Breast epithelium (tissue), 4 donors: ENCODE data around the gene FXYD1. TPM values are rescaled to one million over a fixed set of nuclear protein-coding genes. Genes with fewer than 3 reads are reported as not detected.
A peak's percentile ranks its signal among the peaks of the same experiment; 100 is the strongest.
"Not testable (repeated sequence)": the region's sequence is repeated elsewhere in the genome, so short reads cannot be mapped to it uniquely, and the experiment has no call there.

Source experiments
- DNase-seq, 2 donors: peaks; one replicate each; pipeline ENCODE4 v3.0.0-alpha.2; 2019; ENCODE audit warnings: low spot score in 2 of 2
- H3K27ac ChIP-seq, 2 donors: fragments of 200-600 bp; sonication (generic) in 1 of 2; one replicate each; pipeline ENCODE4 v1.5.1; 2016 to 2019; ENCODE audit warnings: mild to moderate bottlenecking in 1 of 2
- H3K27me3 ChIP-seq, 2 donors: fragments of 200-600 bp; sonication (generic) in 1 of 2; one replicate each; pipeline versions ENCODE4 v1.5.1 to v1.6.0; 2017 to 2019; ENCODE audit warnings: control low read depth in 1 of 2, mild to moderate bottlenecking in 1 of 2
- H3K36me3 ChIP-seq: fragments of 200-600 bp; one replicate; pipeline ENCODE4 v1.5.1; 2019
- H3K4me1 ChIP-seq, 2 donors: fragments of 200-600 bp; sonication (generic); one replicate each; pipeline ENCODE4 v1.5.1; 2016 to 2019; ENCODE audit warnings: control low read depth in 1 of 2
- H3K4me3 ChIP-seq, 3 donors: fragments of 200-600 bp; sonication (generic); 1 replicate in 2 of 3; 2 replicates in 1 of 3; pipeline ENCODE4 v1.5.1; 2016 to 2019; ENCODE audit warnings: mild to moderate bottlenecking in 3 of 3, moderate library complexity in 2 of 3
- H3K9me3 ChIP-seq, 2 donors: fragments of 200-600 bp; sonication (generic) in 1 of 2; one replicate each; pipeline ENCODE4 v1.5.1; 2016 to 2019; ENCODE audit warnings: control low read depth in 1 of 2
- POLR2A ChIP-seq: fragments of 450-650 bp; IDR thresholded peaks from one replicate; pipeline ENCODE4 v1.6.1; 2016; ENCODE audit warnings: antibody characterized with exemption, mild to moderate bottlenecking, moderate library complexity
- POLR2AphosphoS5 ChIP-seq, 3 donors: sonication (generic); formaldehyde crosslinking; IDR thresholded peaks; one replicate each; pipeline ENCODE4 v1.6.1; 2017; ENCODE audit warnings: antibody characterized with exemption in 3 of 3
- intact Hi-C: fragments of 100-400 bp; cut with DNase I; formaldehyde crosslinking; loops from one replicate; pipeline ENCODE4 v1.15.1; 2023; ENCODE audit warnings: low total_unique reads
- total RNA-seq, 3 donors: library from RNA; depleted of rRNA; stranded (reverse); fragments of >200 nt; gene quantifications; one replicate each; pipeline ENCODE4 v1.1.0, GENCODE V29; 2016
- TF ChIP-seq, protein P1 (sequence below), 3 donors: fragments of 450-650 bp; IDR thresholded peaks; one replicate each; pipeline ENCODE4 v1.5.1; 2016 to 2017; ENCODE audit warnings: antibody characterized with exemption in 3 of 3, mild to moderate bottlenecking in 3 of 3, moderate library complexity in 3 of 3

The FXYD1 gene
- total RNA-seq, 3 donors from 2014 or later = 15.5 to 75.5 (median 34.7) TPM

- intact Hi-C loops = no loop called here
- no peaks in the 10 kb centered on the region for H3K9me3 ChIP-seq
- H3K27me3 ChIP-seq = no peaks in the 10 kb centered on the region
- H3K4me1 ChIP-seq = peaks cover 13 to 30% of the 10 kb centered on the region in 2 donors
- TF ChIP-seq, protein P1, sequence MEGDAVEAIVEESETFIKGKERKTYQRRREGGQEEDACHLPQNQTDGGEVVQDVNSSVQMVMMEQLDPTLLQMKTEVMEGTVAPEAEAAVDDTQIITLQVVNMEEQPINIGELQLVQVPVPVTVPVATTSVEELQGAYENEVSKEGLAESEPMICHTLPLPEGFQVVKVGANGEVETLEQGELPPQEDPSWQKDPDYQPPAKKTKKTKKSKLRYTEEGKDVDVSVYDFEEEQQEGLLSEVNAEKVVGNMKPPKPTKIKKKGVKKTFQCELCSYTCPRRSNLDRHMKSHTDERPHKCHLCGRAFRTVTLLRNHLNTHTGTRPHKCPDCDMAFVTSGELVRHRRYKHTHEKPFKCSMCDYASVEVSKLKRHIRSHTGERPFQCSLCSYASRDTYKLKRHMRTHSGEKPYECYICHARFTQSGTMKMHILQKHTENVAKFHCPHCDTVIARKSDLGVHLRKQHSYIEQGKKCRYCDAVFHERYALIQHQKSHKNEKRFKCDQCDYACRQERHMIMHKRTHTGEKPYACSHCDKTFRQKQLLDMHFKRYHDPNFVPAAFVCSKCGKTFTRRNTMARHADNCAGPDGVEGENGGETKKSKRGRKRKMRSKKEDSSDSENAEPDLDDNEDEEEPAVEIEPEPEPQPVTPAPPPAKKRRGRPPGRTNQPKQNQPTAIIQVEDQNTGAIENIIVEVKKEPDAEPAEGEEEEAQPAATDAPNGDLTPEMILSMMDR (IDR thresholded peaks at IDR 0.05) = no peak
- TF ChIP-seq POLR2A (no peak), POLR2AphosphoS5 (IDR thresholded peaks at IDR 0.05) (no peak)
- peak overlapping the region; percentile 86 to 97 for H3K27ac ChIP-seq
- peak overlapping the region in 2 of 3 donors; percentile 15 to 44 for H3K4me3 ChIP-seq
- no peak for DNase-seq
- no peaks in the 10 kb centered on the region for H3K36me3 ChIP-seq
Observed at GRCh38 chr19:35125749-35126623, 12.6 kb upstream of the FXYD1 start.

DNA sequence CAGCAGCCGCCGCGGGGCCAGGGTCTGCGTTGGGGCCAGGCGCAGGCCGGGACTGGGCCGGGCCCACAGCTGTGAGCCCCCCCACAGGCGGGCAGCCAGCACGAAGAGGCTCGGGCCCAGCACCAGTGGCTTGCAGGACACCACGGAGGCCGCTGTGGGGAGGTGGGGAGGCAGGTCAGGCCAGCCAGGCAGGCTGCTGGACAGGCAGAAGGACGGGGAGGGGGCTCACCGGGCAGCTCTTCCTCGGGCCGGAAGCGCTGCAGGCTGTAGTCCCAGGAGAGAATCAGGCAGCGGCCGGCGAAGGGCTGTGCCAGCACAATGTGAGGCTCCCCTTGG lies 12.0 kb upstream of the FXYD1 start:
- no peak for DNase-seq
- Histone ChIP-seq H3K4me3 (peak overlapping the region in 2 of 3 donors; percentile 15 to 44), H3K36me3 (no peaks in the 10 kb centered on the region), H3K9me3 (no peaks in the 10 kb centered on the region), H3K27ac (peak overlapping the region; percentile 19 to 97), H3K27me3 (no peaks in the 10 kb centered on the region), H3K4me1 (peaks cover 13 to 30% of the 10 kb centered on the region in 2 donors)
- intact Hi-C loops = no loop called here
- TF ChIP-seq, protein P1 (IDR thresholded peaks at IDR 0.05) = no peak
- TF ChIP-seq POLR2A = no peak
- TF ChIP-seq POLR2AphosphoS5 (IDR thresholded peaks at IDR 0.05) = no peak

DNA sequence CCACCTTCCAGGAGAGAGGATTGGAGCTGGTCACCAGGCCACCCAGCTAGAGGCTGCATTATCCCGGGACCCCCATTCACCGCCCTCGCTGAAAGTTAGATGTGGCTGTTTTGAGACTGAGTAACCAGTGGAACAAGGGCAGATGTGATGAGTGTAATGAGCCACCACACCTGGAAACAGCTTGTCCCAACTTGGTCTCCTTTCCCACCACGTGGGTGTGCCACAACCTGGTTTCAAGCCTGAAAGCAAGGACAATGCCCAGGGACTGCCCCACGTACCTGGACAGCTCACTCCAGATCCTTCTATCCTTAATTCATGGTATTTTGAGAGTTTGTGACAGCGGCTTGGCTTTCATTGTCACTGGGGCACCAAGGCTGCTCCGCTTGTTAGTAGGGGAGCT lies 10.8 kb upstream of the FXYD1 start:
- H3K27me3 ChIP-seq = no peaks in the 10 kb centered on the region
- no peak for DNase-seq
- intact Hi-C loops = no loop called here
- no peak overlapping the region for H3K4me3 ChIP-seq
- no peaks in the 10 kb centered on the region for H3K36me3 ChIP-seq
- H3K9me3 ChIP-seq = no peaks in the 10 kb centered on the region
- H3K4me1 ChIP-seq = peaks cover 13 to 24% of the 10 kb centered on the region in 2 donors
- peak overlapping the region in 1 of 2 donors; percentile 12 for H3K27ac ChIP-seq
- TF ChIP-seq, protein P1 (IDR thresholded peaks at IDR 0.05) = no peak
- no peak for TF ChIP-seq POLR2A
- no peak for TF ChIP-seq POLR2AphosphoS5 (IDR thresholded peaks at IDR 0.05)

GRCh38 chr19:35128398-35129057 lies 10.1 kb upstream of the FXYD1 start:
- H3K27ac ChIP-seq = no peak overlapping the region
- TF ChIP-seq, protein P1 (IDR thresholded peaks at IDR 0.05) = no peak
- TF ChIP-seq POLR2AphosphoS5 (IDR thresholded peaks at IDR 0.05) = no peak
- TF ChIP-seq POLR2A = no peak

GRCh38 chr19:35129724-35130274 lies 8.8 kb upstream of the FXYD1 start:
- not testable (repeated sequence) for H3K9me3 ChIP-seq, H3K27me3 ChIP-seq, DNase-seq, H3K4me1 ChIP-seq, H3K27ac ChIP-seq, H3K4me3 ChIP-seq, H3K36me3 ChIP-seq
- intact Hi-C loops = loop anchor here (5.0 kb wide), 1 partner anchor 62 kb away; no protein-coding TSS in a partner anchor

More at GRCh38 chr19:35128398-35129057, 10.1 kb upstream of the FXYD1 start:
- Histone ChIP-seq H3K36me3 (no peaks in the 10 kb centered on the region), H3K4me1 (peaks cover 11 to 19% of the 10 kb centered on the region in 2 donors), H3K9me3 (no peaks in the 10 kb centered on the region), H3K27me3 (no peaks in the 10 kb centered on the region), H3K4me3 (no peak overlapping the region)
- DNase-seq = no peak
- intact Hi-C loops = no loop called here
